ENCODE data around the gene SERPINB1.

Gene SERPINB1

DNA sequence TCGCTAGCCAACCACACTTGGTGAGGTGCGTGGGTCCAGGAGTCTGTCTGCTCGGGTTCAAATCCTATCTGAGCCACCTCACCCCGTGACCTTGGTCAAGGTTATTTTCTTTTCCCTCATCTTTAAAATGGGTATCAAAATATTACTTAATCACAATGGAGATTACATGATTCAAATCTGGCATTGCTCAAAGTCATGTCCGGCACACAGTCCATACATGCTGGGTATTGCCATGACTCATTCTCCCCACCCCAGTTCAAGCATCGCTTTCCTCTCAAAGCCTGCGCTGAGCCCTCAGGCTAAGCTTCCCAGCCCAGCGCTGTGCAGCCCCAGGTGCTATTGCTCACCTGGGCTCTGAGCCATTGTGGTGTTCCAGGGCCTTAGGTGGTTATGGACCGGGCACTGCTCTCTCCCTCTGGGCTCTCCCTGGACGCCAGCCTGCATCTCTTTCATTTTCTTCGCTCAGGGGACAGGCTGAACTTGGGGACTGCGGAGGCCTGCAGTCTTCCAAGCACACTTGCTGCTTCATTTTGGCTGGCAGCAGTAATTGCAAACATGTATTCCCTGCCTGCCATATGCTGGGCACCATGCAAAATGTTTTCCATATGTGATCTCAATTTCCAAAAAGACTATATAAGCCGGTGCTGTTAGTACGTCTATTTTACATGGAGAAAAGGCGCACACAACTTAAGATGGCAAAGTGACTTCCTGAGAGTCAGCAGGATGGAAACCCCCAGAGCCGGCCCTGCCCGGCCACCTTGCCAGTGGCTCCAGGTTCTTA is 49.1 kb downstream of the SERPINB1 start:
- no peak for DNase-seq (ENCODE audit: low spot score)

DNA sequence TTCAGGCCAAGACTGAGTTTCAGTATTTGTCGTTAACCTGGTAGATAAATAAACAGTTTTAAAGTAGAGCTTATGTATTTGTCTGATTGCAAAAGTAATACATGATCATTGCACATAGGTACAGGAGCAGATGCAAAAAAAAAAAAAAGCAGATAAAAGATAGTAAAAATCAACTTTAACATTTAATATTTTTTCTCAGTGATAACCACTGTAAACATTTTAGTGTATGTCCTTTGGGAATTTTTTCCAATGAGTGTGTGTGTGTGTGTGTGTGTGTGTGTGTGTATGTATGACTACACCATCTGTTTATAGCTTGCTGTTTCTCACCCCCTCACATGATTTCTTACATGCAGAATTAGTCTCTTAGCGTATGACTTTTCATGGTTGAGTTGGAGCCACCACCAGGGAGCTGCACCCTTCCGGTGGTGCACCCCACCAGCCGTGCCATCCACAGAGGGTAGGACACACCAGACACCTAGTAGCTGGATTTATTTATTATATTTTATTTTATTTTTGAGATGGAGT is 50.2 kb downstream of the SERPINB1 start:
- no peak for DNase-seq (ENCODE audit: low spot score)

DNA sequence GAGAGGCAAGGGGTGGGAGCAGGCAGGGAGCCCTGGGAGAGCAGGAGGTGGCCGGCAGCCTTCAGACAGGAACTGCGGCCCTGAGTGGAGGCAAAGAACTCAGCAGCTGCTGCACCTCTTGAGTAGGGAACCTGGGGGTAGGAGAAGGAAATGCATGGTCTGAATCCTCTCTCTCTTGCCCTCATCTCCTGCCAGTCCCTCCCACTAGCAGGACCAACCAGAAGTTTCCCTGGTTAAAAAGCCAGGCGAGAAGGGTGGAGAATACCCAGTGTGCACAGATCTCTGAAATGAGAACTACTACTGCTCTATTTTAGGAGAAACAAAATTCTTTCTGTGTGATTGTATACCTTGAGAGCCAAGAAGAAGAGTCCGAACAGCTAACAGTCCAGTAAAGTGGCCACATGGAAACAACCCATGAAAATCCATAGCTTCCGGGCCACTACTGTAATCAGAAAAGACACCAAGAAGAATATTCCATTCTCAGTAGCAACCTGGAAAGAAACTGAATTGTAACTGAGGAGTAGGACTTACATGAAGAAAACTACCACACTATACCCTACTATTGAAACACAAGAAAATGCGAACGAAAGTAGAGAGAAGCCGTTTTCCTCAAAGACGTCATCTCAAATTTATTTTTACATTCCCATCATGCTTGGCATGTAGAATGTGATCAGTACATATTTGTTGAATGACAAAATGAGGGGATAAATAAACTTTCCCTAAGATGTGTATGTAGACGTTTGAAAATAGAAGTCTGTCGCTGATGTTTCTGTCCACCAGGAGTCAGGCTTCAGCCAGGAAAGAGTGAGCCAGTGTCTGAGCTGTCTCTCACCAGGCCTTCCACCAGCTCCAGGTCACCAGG is 50.8 kb downstream of the SERPINB1 start:
- peak; percentile 89 for DNase-seq (ENCODE audit: low spot score)

DNA sequence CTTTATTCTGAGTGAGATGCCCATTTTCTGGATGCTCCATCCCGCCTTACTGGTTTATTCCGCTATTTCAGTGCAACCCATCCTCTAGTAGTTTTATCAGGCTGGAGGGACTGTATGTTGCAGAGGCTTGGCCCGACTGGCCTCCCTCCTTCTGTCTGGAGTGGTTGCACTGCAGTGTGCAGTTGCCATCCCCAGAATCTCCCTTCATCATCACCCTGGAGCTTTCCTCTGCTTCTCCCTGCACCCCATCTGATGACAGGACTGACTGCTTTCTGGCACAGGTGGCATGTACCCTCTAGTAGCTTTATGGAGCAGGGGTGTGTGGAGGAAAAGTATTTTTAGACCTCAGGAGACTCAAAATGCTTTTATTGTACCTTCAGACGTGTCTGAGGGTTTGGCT is 55.4 kb downstream of the SERPINB1 start:
- no peak for DNase-seq (ENCODE audit: low spot score)

DNA sequence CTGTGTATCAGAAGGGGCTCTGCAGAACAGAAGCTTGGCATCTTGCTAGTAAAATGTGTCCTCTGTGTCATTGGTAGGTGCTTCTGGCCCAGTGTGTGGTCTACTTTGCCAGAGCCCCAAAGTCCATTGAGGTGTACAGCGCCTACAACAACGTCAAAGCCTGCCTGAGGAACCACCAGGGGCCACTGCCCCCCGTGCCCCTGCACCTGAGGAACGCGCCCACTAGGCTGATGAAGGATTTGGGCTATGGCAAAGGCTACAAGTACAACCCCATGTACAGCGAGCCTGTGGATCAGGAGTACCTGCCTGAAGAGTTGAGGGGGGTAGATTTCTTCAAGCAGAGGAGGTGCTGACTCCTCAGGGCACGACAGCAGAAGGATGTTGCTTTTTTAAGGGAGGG is 56.7 kb downstream of the SERPINB1 start:
- DNase-seq (ENCODE audit: low spot score) = no peak

DNA sequence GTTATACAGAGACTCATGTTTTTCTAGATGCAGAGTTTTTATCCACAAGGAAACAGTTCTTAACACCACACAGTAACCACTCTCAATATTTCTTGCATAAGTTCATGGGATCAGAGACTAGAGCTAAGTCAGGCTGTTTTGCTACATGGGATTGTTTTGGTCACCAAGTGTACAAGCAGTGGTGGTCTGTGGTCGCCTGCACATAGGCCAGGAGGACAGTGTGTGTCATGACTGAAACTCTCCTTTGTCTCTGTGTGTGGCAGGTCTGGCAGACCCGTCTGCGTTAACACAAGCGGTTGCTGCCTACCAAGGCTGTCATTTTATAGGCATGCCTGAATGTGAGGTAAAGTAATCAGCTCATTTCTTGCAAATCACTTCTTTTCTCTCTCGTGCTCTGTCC is 57.6 kb downstream of the SERPINB1 start:
- no peak for DNase-seq (ENCODE audit: low spot score)

DNA sequence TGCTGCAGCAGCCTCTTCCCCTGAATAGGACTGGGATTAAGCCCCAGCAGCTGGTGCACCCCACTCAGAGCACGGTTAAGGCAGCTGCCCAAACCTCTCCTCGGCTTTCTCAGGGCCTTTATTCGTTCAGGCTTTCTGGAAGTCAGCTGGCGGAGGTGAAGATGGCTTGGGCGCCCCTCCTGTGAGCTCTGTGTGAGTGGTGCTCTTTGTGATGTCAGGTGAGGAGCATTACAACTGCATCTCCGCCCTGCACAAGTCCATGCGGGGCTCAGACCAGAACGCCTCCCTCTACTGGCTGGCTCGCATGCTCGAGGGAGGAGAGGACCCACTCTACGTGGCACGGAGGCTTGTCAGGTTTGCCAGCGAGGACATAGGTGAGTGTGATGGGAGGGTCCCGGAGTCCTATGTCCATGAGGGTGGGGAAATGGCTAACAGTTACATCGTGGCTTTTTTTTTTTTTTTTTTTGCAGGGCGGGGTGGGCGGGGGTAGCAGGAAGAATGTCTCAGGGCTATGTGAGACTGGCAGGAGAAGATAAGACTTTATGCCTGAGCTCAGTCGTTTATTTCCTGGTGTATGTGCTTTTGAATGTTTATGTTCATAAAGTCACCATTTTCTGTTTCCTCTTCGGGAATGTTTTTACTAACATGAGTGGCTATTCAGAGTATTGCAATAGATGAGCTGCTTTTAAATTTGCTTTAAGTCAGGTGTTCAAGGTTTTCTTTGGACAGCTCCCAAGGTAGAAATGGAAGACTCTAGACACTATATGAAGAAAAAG is 58.3 kb downstream of the SERPINB1 start:
- no peak for DNase-seq (ENCODE audit: low spot score)

DNA sequence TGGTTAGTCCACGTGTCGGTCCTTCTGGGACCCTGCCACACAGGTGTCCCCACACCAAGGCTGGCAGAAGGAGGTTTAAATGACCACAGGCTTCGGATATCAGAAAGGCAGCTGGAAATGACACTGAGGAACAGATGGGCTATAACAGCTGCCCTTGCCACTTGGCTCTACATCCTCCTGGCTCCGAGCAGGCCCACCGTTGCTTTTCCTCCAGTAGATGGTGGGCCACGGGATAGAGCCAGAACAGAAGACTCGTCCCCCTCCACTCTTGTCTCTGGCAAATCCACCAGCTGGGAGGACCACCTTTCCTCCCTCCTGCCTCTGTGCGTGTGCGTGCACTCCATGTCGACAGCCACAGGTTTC is 58.9 kb downstream of the SERPINB1 start:
- DNase-seq (ENCODE audit: low spot score) = no peak

DNA sequence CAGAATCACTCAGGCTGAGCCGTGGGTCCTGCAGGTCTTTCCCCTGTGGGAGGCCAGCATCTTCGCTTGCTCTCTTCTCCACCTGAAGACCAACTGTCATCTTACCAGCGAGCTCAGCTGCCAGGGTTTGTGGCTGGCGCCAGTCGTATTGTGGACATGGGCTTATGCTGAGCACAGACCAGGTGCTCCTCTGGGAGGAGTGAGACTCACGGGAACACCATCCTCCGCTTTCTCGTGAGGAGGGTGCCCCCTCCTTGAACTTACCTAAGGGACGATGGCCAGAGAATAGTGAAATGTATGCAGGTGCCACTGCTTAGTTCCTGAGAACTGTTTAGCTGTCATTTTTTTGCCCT is 59.3 kb downstream of the SERPINB1 start:
- no peak for DNase-seq (ENCODE audit: low spot score)

Measured in GM03348 (cell line).